ENCODE measurements around the gene PRSS57. TPM values are rescaled to one million over a fixed set of nuclear protein-coding genes. Genes with fewer than 3 reads are reported as not detected.

Gene PRSS57
- total RNA-seq, 2 experiments from 2014 or later = not detected

DNA sequence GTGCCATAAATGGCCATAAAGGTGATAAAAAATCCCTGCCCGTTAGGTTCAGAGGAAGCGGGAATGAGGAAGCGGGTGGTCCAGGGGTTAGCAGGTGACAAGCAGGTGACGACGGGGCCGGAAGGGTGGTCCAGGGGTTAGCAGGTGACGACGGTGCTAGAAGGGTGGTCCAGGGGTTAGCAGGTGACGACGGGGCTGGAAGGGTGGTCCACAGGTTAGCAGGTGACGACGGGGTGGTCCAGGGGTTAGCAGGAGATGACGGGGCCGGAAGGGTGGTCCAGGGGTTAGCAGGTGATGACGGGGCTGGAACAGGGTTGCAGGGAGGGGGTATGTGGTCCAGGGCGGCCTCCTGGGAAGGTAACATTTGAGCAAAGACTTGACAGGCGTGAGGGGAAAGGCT lies 6.3 kb downstream of the PRSS57 start:
- ChIA-PET POLR2A (no interaction called here), CTCF (no interaction called here)
- Mint-ChIP-seq H3K27me3 (no peaks in the 10 kb centered on the region), H3K4me1 (ENCODE audit: low read depth) (no peaks in the 10 kb centered on the region), H3K9me3 (no peaks in the 10 kb centered on the region), H3K36me3 (ENCODE audit: low read depth) (no peaks in the 10 kb centered on the region), H3K27ac (no peak overlapping the region), H3K4me3 (no peak overlapping the region)
- DNase-seq (no peak), ATAC-seq (no peak)
- intact Hi-C loops (cut with micrococcal nuclease) = no loop called here
- TF ChIP-seq, protein P1, sequence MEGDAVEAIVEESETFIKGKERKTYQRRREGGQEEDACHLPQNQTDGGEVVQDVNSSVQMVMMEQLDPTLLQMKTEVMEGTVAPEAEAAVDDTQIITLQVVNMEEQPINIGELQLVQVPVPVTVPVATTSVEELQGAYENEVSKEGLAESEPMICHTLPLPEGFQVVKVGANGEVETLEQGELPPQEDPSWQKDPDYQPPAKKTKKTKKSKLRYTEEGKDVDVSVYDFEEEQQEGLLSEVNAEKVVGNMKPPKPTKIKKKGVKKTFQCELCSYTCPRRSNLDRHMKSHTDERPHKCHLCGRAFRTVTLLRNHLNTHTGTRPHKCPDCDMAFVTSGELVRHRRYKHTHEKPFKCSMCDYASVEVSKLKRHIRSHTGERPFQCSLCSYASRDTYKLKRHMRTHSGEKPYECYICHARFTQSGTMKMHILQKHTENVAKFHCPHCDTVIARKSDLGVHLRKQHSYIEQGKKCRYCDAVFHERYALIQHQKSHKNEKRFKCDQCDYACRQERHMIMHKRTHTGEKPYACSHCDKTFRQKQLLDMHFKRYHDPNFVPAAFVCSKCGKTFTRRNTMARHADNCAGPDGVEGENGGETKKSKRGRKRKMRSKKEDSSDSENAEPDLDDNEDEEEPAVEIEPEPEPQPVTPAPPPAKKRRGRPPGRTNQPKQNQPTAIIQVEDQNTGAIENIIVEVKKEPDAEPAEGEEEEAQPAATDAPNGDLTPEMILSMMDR (IDR thresholded peaks at IDR 0.05) = no peak

DNA sequence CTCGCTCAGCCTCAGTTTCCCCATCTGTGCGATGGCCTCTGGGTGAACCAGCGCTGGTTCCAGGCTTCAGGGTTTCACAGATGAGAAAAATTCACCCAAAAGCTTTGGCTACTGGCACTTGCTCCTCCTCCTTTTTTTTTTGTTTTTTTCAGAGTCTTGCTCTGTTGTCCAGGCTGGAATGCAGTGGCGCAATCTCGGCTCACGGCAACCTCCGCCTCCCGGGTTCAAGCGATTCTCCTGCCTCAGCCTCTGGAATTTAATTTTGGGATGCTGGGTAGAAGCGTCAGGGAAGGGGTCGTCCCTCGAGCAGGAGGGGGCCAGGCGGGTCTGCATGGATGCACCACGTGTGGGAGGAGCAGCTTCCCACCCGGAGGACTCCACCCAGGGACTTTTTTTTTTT lies 7.0 kb downstream of the PRSS57 start:
- Mint-ChIP-seq H3K9me3 (no peaks in the 10 kb centered on the region), H3K36me3 (ENCODE audit: low read depth) (no peaks in the 10 kb centered on the region), H3K4me3 (no peak overlapping the region), H3K27ac (no peak overlapping the region), H3K27me3 (no peaks in the 10 kb centered on the region), H3K4me1 (ENCODE audit: low read depth) (no peaks in the 10 kb centered on the region)
- CTCF ChIA-PET = no interaction called here
- no peak for ATAC-seq
- POLR2A ChIA-PET = interaction anchor here (0.6 to 1.4 kb wide), 4 partner anchors 9 to 292 kb away, joined by 3 to 4 read pairs (median 4); no protein-coding TSS in a partner anchor
- intact Hi-C loops (cut with micrococcal nuclease) = no loop called here
- TF ChIP-seq, protein P1 (IDR thresholded peaks at IDR 0.05) = no peak
- DNase-seq = no peak

DNA sequence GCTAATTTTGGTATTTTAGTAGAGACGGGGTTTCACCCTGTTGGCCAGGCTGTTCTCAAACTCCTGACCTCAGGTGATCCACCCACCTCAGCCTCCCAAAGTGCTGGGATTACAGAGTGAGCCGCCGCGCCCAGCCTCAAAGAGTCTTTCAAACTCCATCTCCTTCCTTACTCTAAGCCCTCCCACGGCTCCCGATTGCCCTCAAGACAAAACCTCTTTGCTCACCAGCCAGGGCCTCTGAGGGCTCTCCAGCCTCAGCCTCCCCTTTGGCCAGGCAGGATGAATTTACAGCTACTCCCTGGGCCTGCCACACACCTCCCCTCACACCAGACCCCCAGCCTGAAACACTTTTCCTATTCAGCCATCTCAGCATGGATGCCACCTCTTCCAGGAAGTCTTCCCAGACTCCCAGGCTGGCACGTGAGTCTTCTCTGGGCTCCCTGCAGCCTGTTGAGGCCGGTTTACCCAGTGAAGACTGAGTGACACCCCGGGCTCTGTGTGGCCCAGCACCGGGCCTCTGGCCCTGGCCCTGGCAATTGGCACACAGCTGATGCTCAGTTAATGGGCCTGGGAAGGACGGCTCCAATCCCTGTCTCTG lies 7.6 kb downstream of the PRSS57 start:
- H3K27ac Mint-ChIP-seq = no peak overlapping the region

DNA sequence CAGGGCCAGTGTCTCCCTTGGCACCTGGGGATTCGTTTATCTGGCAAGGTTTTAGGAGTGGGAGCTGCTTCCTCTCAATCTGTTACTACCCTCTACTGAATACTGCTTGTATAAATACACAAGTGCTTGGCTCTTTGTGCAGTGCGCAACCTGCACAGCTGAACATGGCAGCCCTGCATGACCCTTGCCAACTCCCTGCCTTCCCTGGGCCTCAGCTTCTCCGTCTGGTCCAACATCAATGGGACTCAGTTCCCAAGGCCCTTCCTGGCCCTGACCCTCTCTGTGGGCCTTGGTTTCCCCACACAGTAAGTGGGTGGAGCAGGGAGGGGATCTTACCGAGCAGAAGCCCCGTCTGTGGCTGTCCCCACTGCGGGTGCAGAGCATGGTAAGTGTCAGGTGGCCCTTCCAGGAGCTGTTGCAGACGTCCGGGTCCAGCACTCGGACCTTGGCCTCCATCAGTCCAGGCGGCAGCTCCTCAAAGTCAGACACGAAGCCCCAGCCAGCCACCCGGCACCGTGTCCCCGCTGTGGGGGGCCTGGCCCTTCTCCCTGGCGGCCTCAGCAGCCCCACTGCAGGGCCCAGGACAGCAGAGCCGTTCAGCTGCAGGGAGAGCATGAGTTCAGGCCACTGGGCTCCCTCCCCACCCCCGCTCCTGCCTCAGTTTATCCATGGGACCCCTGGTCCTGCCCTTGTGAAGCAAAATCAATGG lies 8.5 kb downstream of the PRSS57 start:
- no peak overlapping the region for H3K27ac Mint-ChIP-seq
- no peaks in the 10 kb centered on the region for H3K27me3 Mint-ChIP-seq
- no peak for ATAC-seq
- H3K9me3 Mint-ChIP-seq = no peaks in the 10 kb centered on the region
- H3K4me1 Mint-ChIP-seq (ENCODE audit: low read depth) = no peaks in the 10 kb centered on the region
- H3K36me3 Mint-ChIP-seq (ENCODE audit: low read depth) = no peaks in the 10 kb centered on the region
- ChIA-PET POLR2A (no interaction called here), CTCF (interaction anchor here (0.7 kb wide), 1 partner anchor 14 kb away, joined by 3 read pairs; no protein-coding TSS in a partner anchor)
- intact Hi-C loops (cut with micrococcal nuclease) = no loop called here
- DNase-seq = no peak
- TF ChIP-seq, protein P1 (IDR thresholded peaks at IDR 0.05) = no peak
- H3K4me3 Mint-ChIP-seq = no peak overlapping the region

More for the DNA sequence above, 7.6 kb downstream of the PRSS57 start:
- Mint-ChIP-seq H3K9me3 (no peaks in the 10 kb centered on the region), H3K4me3 (no peak overlapping the region), H3K36me3 (ENCODE audit: low read depth) (no peaks in the 10 kb centered on the region), H3K27me3 (no peaks in the 10 kb centered on the region), H3K4me1 (ENCODE audit: low read depth) (no peaks in the 10 kb centered on the region)
- CTCF ChIA-PET = no interaction called here
- TF ChIP-seq, protein P1 (IDR thresholded peaks at IDR 0.05) = no peak
- ATAC-seq (no peak), DNase-seq (no peak)
- intact Hi-C loops (cut with micrococcal nuclease) = no loop called here
- POLR2A ChIA-PET = interaction anchor here (0.6 to 1.4 kb wide), 4 partner anchors 8 to 292 kb away, joined by 3 to 4 read pairs (median 4); no protein-coding TSS in a partner anchor

DNA sequence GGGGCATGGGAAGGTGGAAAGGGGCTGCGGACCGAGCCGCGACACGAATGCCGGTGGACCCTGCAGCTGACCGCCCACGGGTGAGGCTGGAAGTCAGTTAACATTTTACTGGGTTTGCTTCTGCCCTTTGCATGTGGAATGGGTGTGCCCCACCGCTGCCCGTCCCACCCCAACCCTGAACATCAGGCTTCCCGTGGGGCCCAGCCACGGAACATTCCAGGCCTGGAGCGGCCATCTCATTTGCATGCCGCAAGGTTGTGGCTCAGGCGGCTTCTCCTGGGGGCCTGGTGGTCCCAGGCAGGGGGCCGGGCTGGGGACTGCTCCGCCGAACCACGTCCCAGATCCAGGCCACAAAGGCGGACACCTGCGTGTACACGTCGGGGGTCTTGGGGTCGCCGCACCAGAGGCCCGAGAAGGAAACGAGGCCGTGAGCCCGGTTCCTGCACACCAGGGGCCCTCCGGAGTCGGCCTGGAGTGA lies 9.8 kb downstream of the PRSS57 start:
- Mint-ChIP-seq H3K4me3 (no peak overlapping the region), H3K9me3 (no peaks in the 10 kb centered on the region), H3K27ac (no peak overlapping the region), H3K4me1 (ENCODE audit: low read depth) (no peaks in the 10 kb centered on the region), H3K27me3 (no peaks in the 10 kb centered on the region), H3K36me3 (ENCODE audit: low read depth) (no peaks in the 10 kb centered on the region)
- TF ChIP-seq, protein P1 (IDR thresholded peaks at IDR 0.05) = no peak
- ChIA-PET POLR2A (no interaction called here), CTCF (no interaction called here)
- ATAC-seq (no peak), DNase-seq (no peak)
- intact Hi-C loops (cut with micrococcal nuclease) = no loop called here

Measured in activated CD8-positive, alpha-beta T cell treated with anti-CD3 and anti-CD28 coated beads for 36 hours (primary cell).